GM12872 (cell line): ENCODE measurements around the gene SCYGR6.

Experiments
- CTCF ChIP-seq: IDR thresholded peaks from 3 replicates; pipeline ENCODE4 v1.5.1; 2011; ENCODE audit warnings: low read depth, mild to moderate bottlenecking, low read length, moderate library complexity; ENCODE audit not compliant: insufficient read depth

The SCYGR6 gene

GRCh38 chr2:227761740-227762476 lies 37.4 kb upstream of the SCYGR6 start:
- no peak for TF ChIP-seq CTCF

GRCh38 chr2:227759411-227760118 lies 35.0 kb upstream of the SCYGR6 start:
- no peak for TF ChIP-seq CTCF

- peak; percentile 44; the same call in 2 of the 3 replicates for TF ChIP-seq CTCF
Observed at GRCh38 chr2:227748079-227748478, 23.5 kb upstream of the SCYGR6 start.

GRCh38 chr2:227745594-227745993 lies 21.0 kb upstream of the SCYGR6 start, which contains the start of gene SCYGR8:
Gene SCYGR8 (plus strand): TSS chr2:227745894. CDS start chr2:227745894, 0 bp downstream.
- no peak for TF ChIP-seq CTCF

GRCh38 chr2:227740705-227741104 lies 16.1 kb upstream of the SCYGR6 start:
- TF ChIP-seq CTCF = 0 out of 3 replicates have a peak, but pooled peaks have one; percentile 13

- no peak for TF ChIP-seq CTCF
Observed at GRCh38 chr2:227739351-227739750, 14.8 kb upstream of the SCYGR6 start.

- no peak for TF ChIP-seq CTCF
Observed at GRCh38 chr2:227728035-227728434, 3.5 kb upstream of the SCYGR6 start, which contains the start of gene SCYGR7. Gene SCYGR7 (plus strand): TSS chr2:227728335. CDS start chr2:227728335, 0 bp downstream.
